GM18505 (cell line): ENCODE measurements around the gene ABAT.

ENCODE experiments used
- ATAC-seq: cut with Tn5 transposase; IDR thresholded peaks from one replicate; pipeline ENCODE4 v1.9.1; 2021; ENCODE audit not compliant: unreplicated experiment
- POLR2A ChIP-seq: IDR thresholded peaks from 4 replicates; pipeline ENCODE4 v1.6.1; 2011; ENCODE audit warnings: borderline replicate concordance; ENCODE audit not compliant: insufficient read depth, insufficient read length; ENCODE audit errors: extremely low read depth

Gene ABAT

DNA sequence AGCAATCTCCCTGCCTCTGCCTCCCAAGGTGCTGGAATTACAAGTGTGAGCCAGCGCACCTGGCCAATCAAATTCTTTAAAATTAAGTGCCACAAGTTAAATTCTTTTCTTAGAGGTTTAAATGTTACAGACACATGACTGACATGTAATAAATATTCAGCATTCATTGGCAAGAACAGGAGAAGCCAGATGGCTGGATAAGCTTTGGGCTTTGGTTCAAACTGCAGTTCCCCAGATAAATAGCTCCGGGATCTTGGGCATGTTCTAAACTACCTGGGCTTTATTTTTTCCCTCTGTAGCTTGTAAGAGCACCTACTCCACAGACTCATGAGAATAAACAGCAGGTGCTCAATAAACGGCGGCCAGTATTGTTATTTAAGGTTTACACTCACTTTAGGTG is 34.1 kb downstream of the ABAT start:
- ATAC-seq: no peak
- no peak for TF ChIP-seq POLR2A

DNA sequence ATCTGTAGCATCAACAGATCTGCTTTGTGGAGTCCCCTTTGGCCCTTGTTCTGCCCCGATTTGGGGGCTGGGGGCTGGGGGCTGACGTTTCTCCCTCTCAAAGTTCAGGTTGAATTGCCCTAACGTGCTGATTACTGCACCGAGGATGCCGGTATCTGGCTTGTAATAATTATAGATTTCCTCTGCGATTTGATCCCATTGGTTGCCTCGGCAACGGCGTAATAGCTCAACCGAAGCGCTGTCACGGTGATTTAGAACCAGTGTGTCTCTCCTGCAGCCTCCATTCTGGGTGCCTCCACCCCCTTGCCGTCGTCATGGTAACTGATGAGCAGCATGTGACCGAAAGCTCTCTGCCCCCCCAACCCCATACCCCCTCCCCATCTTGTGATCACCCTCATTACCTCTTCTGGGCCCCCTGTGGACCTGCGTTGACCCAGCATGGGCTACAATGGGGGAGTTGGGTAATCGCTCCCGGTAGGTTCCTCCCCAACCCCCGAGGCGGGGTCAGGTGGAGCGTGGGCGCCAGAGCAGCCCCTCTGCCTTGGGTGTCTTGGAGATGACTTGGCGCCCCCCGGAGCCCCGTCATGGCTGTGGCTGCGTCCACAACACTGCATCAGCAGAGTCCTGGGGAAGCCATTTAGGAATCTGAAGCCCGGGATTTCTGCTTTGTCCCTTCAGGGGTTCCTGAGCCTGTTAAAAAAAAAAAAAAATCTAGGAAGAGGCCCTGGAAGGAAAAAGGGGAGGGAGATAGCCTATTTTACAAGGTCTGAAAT is 38.4 kb downstream of the ABAT start:
- no peak for ATAC-seq
- TF ChIP-seq POLR2A: no peak

DNA sequence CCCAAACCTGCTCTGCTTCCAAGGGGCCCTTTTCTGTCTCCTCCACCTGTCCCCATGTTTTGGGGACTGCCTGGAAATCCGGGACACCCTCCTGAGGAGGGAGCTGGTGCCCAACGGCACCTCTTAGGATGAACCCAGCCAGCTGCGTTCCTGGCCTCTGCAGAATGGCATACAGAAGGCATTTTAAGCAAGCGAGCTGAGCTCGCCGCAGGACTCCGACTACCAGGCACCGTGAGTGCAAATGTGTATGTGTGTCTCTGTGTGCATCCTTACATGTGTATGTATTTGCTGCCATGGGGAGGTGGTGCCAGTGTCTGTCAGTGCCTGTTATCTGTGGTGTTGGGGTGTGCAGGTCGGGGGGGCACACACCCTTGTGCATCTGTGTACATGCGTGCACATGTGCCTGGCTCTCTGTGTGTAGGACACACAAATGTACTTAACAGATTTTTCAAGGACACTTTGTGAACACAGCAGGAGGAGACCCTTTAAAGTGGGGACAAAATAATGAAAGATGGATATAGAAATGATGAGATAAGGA is 39.3 kb downstream of the ABAT start:
- no peak for TF ChIP-seq POLR2A
- ATAC-seq: no peak

DNA sequence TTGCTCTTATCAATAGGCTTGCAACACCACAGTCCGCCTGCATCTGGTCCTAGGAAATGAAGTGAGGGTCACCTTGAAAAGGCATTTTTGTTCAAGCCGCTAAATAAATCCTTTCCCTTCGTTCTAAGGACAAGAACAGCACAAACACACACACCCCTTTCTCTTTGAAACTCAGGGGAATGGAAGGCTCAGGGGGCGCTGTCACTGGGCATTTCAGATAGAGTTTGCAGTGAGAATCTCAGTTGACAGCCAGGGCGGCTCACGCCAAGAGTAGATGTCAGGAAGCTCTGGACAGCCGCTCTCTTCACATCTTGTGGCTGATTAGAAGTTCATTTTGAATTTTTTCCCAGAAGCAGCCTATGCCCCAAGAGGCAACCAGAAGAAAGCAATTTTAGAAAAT is 39.8 kb downstream of the ABAT start:
- TF ChIP-seq POLR2A: no peak
- no peak for ATAC-seq

DNA sequence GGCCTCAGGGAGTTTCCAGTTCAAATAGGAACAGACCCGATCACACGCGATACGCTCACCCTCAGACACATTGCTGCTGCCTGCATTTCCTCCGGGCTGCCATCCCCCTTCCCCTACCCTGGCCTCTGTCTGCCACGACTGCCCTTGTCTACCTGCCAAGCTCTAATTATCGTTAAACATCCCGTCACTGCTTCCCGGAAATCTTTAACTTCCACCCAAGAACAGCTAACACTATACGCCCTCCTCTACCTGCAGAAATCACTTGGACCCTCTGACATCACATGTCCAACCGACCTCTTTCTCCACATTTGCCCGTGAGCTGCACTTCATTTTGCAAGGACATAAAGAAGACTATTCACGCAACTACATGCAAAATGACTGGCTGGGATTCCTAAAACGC is 40.4 kb downstream of the ABAT start:
- ATAC-seq: no peak
- no peak for TF ChIP-seq POLR2A

DNA sequence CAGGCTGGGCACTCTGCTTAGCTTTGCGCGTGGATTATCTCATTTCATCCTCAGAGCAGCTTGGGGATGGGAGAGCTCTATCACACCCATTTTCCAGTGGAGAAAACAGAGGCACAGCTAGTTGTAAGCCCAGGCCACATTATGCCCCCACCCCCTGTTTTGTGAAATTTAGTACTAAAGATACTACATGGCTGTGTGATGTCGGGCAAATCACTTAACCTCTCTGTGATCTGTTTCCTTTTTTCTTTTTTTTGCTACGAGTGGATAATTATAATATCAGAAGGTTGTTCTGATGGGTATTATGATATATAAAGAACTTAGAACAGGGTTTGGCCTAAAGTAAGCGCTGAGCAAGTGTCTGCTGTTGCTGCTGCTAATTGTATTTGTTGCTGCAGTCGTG is 41.6 kb downstream of the ABAT start:
- ATAC-seq: no peak
- TF ChIP-seq POLR2A: no peak

DNA sequence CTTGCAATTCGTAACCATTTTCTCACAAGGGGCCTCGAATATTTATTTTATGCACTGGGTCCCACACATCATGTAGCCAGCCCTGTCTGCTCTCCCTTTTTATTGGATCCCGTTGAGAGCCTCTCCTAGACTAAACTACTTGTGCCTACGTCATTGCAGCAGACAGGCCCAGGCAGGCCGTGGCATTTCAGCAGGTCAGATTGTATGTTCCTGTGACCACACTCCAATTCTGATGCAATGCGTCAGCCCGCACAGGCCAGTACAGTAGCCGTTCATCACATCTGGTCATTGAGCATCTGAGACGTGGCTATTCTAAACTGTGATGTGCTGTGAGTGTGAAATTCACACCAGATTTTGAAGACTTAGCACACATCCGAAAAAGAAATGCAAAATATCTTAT is 42.2 kb downstream of the ABAT start:
- ATAC-seq: no peak
- TF ChIP-seq POLR2A: no peak

DNA sequence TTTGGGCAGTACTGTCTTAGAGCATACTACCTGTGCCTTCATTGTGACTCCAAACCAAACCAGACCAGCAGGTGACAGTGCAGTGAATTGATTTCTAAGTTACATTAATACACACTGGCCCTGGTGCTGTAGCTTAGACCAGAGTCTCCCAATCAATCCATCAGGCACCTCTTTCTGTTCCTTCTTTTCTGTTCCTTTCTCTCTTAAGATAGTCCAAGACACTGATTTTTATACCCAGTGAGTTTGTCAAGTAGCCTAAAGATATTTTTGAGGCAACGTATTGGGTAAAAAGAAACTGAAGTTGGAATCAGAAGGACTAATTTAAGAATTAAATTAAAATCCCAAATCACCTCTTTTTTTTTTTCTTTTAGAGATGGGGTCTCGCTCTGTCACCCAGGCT is 43.1 kb downstream of the ABAT start:
- TF ChIP-seq POLR2A: no peak
- ATAC-seq: no peak

DNA sequence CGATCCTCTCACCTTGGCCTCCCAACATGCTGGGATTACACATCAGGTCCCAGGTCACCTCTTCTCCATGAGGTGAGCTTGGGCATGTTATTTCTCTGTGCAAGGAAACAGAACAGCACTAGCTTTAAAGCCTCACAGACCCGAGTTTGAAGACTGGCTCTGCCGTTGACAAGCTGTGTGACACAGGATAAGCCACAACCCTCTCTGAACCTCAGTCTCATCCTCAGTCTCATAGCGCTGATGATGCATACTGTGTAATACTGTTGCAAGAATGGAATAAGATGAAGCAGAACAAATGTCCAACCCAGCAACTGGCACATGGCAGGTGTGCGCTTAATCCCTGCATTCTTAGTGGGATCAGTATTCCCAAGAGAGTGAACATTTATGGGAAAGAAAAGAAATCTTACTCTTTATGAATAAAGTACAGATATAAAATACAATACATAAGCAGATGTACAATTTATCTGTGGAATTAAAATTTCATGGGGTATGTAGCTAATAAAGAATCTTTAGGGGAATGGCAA is 43.5 kb downstream of the ABAT start:
- ATAC-seq: no peak
- no peak for TF ChIP-seq POLR2A

DNA sequence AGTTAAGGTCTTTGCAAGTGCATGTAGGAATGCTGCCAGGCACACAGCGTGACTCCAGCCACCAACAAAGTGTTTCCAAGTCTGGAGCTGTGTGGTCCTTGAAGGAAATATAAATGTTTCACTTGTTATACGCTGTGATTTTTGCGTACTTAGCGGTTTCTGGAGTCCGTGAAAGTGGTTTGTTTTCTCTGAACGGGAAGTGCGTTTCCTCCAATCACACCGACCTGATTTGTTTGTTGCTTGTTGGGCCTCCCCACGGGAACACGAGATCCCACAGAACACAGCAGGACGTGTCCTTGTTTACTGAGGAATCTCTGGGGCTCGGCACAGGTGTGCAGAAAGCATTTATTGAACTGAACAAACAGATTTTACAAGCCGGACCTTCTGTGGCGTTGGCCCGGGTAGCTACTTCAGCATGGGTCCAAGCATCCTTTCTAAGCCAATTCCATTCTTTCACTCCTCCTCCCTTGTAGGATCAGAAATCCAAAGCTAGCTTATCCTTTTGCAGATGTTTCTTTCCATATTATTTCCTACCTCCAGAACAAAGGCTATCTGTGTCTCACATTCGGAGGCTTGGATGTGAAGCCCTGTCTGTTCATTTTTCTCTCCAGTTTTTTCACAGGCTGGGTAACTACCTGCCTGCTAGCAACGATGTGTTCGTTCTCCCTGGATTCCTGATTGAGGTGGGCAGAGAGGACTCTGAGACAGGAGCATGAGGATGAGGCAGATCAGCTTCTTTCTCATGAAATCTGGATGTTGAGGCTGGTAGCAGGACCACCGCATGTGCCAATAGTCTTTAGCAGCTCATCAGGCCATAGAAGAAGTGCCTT is 44.6 kb downstream of the ABAT start:
- no peak for TF ChIP-seq POLR2A
- no peak for ATAC-seq

DNA sequence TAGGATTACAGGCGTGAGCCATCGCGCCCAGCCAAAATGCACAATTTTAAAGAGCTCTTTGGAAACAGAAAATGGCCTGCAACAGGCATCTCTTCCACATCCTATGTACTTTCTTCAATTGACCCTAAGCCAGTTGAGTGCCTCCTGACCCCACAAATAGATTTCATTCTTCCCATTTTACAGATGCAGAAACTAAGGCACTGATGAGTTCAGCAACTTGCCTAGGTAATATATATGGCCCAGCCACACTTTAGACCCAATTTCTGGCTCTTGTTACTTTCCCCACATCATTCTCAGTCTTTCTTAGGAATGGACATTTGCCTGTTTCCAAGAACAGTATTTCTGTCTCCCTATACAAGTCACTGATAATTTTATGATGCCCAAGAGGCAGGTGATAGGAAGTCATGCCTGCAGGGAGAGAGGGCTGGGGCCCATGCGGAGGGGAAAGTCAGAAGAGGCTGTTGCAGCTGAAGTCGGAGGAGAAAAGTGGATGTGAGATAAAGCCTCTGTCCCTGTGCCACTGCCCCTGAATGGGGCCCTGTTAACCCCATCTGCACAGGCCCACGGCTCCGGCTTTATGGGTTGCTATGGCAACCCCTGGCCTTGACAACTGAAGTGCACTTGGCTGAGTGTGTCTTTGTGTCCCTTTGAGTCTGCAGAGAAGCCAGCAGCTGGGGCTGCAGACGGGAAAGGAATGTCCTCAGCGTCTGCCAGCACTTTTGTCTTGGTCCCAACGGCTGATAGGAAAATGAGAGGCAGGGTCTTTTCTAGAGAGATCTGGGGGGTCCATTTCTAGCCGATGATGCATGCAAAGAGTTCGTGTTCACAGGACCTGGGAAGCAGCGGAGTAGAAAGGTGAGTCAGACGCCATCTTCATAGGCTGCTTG is 45.9 kb downstream of the ABAT start:
- no peak for TF ChIP-seq POLR2A
- ATAC-seq: no peak

DNA sequence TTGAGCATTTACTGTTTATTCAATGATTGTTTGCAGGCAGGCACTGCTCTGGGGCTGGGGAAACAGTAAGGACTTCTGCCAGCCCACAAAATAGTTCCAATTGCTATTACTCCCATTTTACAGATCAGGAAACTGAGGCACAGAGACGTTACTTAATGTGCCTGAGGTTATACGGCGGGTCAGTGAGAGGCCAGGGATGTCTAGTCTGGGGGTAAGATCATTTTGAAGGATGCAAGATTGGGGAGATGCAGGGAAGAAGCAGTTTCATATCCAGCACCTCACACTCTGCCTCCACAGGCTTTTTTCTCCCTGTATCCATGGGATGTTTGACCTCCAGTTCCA is 46.5 kb downstream of the ABAT start:
- no peak for ATAC-seq
- no peak for TF ChIP-seq POLR2A
